Measurements from ENCODE around the gene RGSL1.

The RGSL1 gene

GRCh38 chr1:182595641-182596240 is 145.8 kb downstream of the RGSL1 start:
- peak; percentile 72 for DNase-seq

DNA sequence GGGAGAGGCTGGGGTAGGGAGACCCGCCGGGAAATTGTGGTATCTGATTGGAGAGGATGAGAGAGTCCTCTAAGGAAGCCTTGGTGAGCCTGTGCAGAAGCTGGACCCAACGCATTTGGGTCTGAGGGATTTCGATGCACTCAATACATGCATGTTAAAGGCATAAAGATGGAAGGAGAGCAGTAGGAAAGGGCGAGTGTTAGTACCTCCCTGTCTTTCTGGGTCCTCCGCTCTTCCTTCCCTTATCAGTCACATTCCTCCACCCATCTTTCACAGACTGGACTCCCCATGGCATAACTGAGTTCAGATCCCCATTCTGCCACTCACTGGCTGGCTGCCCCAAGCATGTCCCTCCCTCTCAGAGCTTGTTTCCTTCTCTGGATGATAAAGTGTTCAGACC is 147.0 kb downstream of the RGSL1 start:
- DNase-seq = no peak

DNA sequence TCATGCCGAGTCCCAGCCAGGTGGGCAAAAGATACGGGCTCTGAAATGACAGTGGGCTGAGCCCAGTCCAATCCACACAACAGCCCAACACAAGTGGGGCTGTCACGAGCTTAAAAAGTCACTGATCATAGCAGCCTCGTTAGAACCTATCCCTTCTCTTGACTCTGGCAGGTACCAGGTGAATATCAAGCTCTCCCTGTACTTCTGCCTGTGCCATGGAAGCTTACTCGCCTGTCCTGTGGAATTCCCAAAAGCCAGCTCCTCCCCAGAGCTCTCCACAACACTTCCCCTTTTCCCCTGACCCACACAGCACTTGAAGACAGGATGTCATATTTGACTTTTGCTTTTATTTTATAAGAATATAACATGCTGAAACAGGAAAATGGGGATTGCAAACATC is 148.3 kb downstream of the RGSL1 start:
- DNase-seq = no peak

DNA sequence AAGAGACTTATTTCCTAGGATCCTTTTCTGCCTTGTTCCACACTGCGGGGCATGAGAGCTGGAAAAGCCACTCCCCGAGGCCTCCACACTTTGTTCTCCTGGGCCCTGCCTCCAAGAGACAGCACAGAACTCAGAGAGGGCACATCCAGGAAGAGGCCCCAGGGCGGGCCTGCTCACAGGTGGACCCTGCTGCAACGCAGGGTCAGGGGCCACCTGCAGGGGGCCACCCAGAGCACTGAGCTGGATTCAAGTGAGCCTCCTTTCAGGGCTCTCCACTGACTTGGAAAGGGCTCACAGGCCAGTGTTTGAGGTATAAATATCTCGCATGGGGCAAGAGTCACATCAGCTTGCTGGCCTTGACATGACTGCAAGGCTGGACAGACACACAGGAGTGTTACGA is 149.4 kb downstream of the RGSL1 start:
- no peak for DNase-seq

- no peak for DNase-seq
Measured at GRCh38 chr1:182600036-182600713, 150.2 kb downstream of the RGSL1 start.

DNA sequence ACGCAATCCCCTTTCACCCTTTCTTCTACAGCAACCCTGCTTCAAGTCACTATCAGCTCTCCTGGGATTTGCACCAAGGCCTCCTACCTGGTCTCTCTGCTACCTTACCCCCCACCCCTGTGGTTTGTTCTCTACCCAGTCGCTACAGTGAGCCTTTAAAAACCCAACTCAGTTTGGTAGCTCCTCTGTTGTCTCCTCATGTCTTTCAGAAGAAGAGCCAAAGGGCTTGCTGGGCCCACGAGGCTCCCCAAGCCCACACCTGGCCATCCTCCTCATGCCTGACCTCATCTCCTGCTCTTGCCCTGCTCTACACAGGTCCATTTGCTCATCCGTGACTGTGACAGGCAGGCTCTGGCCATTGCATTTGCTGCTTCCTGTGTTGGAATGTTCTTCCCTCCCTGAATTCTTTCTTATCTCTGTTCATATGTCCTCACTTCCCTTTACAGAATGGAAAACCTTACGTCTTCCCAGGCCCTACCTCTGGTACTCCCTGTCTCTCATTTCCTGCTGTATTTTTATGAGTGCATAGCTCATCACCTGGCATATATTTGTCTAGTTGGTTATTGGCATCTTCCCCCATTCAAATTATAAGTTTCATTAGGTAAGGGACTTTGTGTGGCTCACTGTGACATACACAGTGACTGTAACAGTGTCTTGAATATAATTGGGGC is 150.9 kb downstream of the RGSL1 start:
- DNase-seq = no peak

GRCh38 chr1:182601416-182601786 is 151.5 kb downstream of the RGSL1 start:
- DNase-seq = peak; percentile 84

DNA sequence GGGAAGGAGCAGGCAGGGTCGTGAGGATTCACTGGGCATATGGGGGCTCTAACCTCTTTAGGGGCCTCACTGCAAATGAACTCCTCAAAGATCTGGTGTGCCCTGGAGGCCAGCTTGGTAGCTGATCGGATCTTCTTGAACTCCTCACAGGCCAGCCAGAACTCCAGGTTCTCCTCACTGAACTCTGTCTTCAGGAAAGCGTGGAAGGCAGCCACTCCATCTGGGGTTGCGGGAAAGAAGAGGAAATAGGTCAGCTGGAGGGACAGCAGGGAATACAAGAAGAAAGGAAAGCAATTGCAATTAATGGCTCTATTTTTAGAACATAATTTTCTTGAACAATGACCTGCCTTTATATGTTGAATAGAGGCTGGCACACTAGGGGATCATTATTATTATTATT is 152.0 kb downstream of the RGSL1 start:
- no peak for DNase-seq

GRCh38 chr1:182602935-182603645 is 153.1 kb downstream of the RGSL1 start:
- DNase-seq = peak; percentile 51

- DNase-seq = no peak
Measured at GRCh38 chr1:182603646-182604174, 153.8 kb downstream of the RGSL1 start.

- peak; percentile 92 for DNase-seq
Measured at GRCh38 chr1:182604175-182605164, 154.5 kb downstream of the RGSL1 start, which contains the start of gene RGS16. RGS16 (minus strand) TSS chr1:182604389; CDS start chr1:182604259, 130 bp downstream.

DNA sequence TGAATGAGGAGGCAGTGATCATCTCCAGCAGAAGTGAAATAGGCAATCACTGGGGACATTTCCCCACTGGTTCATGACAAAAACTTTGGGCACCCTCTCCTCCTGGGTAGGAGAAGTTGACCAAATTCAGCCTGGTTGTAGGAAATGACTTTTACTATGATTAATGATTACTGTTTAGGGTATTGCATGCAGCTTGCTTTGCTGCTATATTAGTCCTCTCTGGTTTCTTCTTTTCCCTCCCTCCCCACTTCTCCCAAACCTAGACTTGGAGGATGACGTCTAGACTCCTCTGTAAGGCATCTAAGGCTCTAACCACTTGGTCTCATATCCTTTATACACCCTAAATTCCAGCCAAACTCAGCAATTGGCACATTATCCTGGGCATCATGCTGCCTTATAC is 157.6 kb downstream of the RGSL1 start:
- DNase-seq = no peak

DNA sequence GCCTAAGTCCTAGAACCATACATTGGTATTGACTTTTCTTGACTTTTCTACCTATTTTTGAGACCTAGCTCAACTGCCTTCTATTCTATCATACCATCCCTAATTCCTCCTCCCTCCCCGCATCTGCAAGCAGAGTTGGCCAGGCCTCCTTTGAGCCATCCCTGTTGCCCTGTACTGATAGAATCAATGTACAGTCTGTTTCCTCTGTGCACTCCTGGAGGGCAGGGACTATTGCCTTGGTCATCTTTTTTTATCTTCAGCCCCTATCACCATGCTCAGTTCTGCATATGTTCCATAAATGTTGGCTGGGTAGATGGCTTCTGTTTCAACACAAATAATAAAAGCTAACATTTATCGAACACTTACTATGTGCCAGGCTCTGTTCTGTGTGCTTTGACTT is 158.3 kb downstream of the RGSL1 start:
- no peak for DNase-seq

DNA sequence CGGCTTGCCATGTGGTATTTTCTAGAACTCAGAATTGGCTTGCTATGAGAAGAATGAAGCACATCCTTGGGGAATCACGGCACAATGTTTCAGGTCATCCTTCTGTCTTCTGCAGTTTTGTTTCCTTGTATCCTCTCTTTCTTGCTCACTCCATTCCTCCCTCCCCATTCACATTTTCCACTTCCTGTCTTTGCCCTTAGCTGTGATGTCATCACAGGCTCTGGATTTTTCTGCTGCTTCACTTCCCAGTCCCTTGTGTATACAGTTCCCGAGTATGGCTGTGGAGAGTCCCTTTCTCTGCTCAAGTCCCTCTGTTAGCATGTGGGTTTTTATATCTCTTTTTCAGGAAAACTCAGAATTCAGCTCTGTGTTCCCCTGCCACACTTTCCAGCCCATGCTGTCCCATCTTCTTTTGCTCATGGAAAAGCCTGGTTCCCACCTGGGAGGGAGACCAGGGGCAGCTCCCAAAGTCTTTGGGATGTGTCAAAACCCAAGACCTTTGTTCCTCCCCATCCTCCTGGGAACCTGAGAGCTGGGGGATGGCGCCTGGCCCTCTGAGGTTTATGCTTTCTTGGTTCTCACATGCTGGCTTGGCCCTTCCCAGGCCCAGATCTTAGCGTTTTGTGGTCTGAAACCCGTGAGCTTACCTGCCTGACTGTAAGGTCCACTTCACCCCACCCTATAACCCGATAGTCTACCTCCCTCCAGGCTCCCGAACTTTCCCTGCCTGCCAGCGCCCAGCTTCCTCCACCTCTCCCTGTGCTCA is 159.1 kb downstream of the RGSL1 start:
- no peak for DNase-seq

All from CD4-positive, alpha-beta T cell treated with Interleukin-17A for 1 hour (primary cell).